Aorta (tissue), 5 donors: ENCODE results near the gene ZBTB22. TPM values are rescaled to one million over a fixed set of nuclear protein-coding genes. Genes with fewer than 3 reads are reported as not detected.
A peak's percentile ranks its signal among the peaks of the same experiment; 100 is the strongest.
"Not testable (repeated sequence)": the region's sequence is repeated elsewhere in the genome, so short reads cannot be mapped to it uniquely, and the experiment has no call there.

Experiments
- ATAC-seq: fragments of 200-7000 bp; cut with Tn5 transposase; one replicate; pipeline ENCODE4 v1.9.1; 2022; ENCODE audit warnings: moderate library complexity; ENCODE audit not compliant: low FRiP score
- DNase-seq, 2 donors: peaks; one replicate each; pipeline ENCODE4 v3.0.0-alpha.2; 2020
- H3K27ac ChIP-seq, 2 donors: one replicate each; pipeline ENCODE4 v1.5.1; 2013; ENCODE audit warnings: low read length in 2 of 2, mild to moderate bottlenecking in 2 of 2, moderate library complexity in 2 of 2, control low read depth in 1 of 2, inconsistent platforms in 1 of 2, low read depth in 1 of 2
- H3K27me3 ChIP-seq, 2 donors: one replicate each; pipeline ENCODE4 v1.6.1; 2013; ENCODE audit warnings: control low read depth in 1 of 2, low read length in 1 of 2, mild to moderate bottlenecking in 1 of 2, moderate library complexity in 1 of 2; ENCODE audit not compliant: insufficient read depth in 2 of 2, control insufficient read depth in 1 of 2
- H3K36me3 ChIP-seq, 2 donors: one replicate each; pipeline ENCODE4 v1.6.1; 2013; ENCODE audit warnings: control low read depth in 1 of 2, low read length in 1 of 2, mild to moderate bottlenecking in 1 of 2; ENCODE audit not compliant: insufficient read depth in 2 of 2, control insufficient read depth in 1 of 2
- H3K4me1 ChIP-seq, 2 donors: one replicate each; pipeline ENCODE4 v1.6.1; 2013; ENCODE audit warnings: low read length in 2 of 2, control low read depth in 1 of 2, mild to moderate bottlenecking in 1 of 2, moderate library complexity in 1 of 2; ENCODE audit not compliant: insufficient read depth in 2 of 2, control insufficient read depth in 1 of 2
- H3K4me3 ChIP-seq, 2 donors: one replicate each; pipeline ENCODE4 v1.5.1; 2013; ENCODE audit warnings: low read length in 2 of 2, control low read depth in 1 of 2, mild to moderate bottlenecking in 1 of 2
- H3K9me3 ChIP-seq: one replicate; pipeline ENCODE4 v1.6.1; 2013; ENCODE audit warnings: mild to moderate bottlenecking, low read length; ENCODE audit not compliant: control insufficient read depth
- WGBS, 2 donors: extraction: QIAGEN DNeasy Blood & Tissue Kit; methylation state at CpG; one replicate each; pipeline ENCODE4 v1.1.7; 2013; 5-methylcytosine and 5-hydroxymethylcytosine counted together
- intact Hi-C, 2 donors: fragments of 100-400 bp; cut with DNase I; formaldehyde crosslinking; loops; one replicate each; pipeline versions ENCODE4 v1.14.2 to v1.15.0; 2022
- polyA plus RNA-seq, 2 donors: library from polyadenylated mRNA; stranded (reverse); fragments of 200-250 nt; gene quantifications; one replicate each; pipeline ENCODE4 v1.2.3, GENCODE V29; 2013
- total RNA-seq, 2 donors: library from RNA; stranded (reverse); fragmentation: NEBNext Ultra II Directional; extraction: Animal tissue kit (Norgen Biotek cat#: 25700); gene quantifications; one replicate each; pipeline ENCODE4 v1.2.1, GENCODE V29; 2021
- donor health status: healthy with polysubstance abuse.
- donor health status: Bipolar disorder and iron deficiency.
- donor health status: DM: no; HTN: no; CAD: no.
- donor health status: DM: no; HTN: no; CAD: no.
- donor health status: DM: yes; HTN: yes; CAD: no.

ZBTB22 gene
- total and polyA plus RNA-seq, 4 donors = 6.4 to 21.3 (median 18.2) TPM

DNA sequence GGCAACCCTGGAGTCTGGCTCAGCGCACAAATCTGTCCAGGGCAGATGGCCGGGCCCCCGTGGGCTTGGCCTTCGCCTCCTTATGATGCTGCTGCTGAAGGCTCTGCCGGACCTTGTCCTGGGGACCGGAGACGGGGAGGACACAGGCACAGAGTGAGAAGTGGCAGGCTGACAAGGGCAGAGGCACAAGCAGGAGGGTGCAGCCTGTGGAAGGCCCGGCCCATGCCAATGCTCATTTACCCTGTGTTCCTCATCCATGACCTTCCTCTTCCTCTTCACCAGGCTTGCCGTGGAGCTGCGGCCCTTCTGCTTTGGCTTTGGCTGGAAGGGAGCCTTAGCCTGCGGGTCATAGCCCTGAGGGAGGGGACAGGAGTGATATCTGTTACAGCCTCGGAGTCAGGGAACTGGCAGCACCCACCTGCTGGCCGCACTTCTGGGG, 38.3 kb downstream of the ZBTB22 start:
- intact Hi-C loops = loop anchor here in 1 of 2 donors (5.0 kb wide), 2 partner anchors 33 to 133 kb away; partner anchors contain the start of genes PHF1 and TAPBP
- Histone ChIP-seq H3K4me1 (no peaks in the 10 kb centered on the region), H3K27me3 (no peaks in the 10 kb centered on the region), H3K36me3 (no peaks in the 10 kb centered on the region), H3K4me3 (no peak overlapping the region), H3K27ac (no peak overlapping the region), H3K9me3 (no peaks in the 10 kb centered on the region)
- no peak for DNase-seq
- ATAC-seq = no peak
- WGBS, 2 donors = 68 to 73% methylated on average over 13 of the region's 13 CpGs

DNA sequence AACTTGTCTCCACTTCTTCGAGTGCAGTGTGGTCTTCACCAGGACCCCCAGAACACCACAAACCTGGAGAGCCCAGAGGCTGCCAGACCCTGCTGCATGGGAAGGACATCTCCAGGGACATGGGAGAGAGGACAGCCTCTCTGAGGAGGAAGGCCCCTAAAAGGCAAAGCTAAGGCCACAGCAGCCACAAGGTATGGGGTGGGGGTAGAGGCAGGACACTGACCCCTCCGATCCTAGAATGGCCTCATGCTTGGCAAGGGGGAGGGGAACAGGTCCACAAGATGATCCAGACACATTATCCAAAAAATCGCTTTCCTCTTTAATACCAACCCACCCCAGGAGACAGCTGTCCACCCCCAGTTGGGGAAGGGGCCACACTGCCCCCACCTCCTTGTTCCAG, 38.7 kb downstream of the ZBTB22 start:
- no peak for ATAC-seq
- no peak overlapping the region for H3K4me3 ChIP-seq
- H3K36me3 ChIP-seq = no peaks in the 10 kb centered on the region
- 85 to 86% methylated on average over 3 of the region's 3 CpGs for WGBS, 2 donors
- H3K9me3 ChIP-seq = no peaks in the 10 kb centered on the region
- no peaks in the 10 kb centered on the region for H3K4me1 ChIP-seq
- H3K27ac ChIP-seq = no peak overlapping the region
- DNase-seq = no peak
- intact Hi-C loops = loop anchor here in 1 of 2 donors (5.0 kb wide), 2 partner anchors 33 to 133 kb away; partner anchors contain the start of genes PHF1 and TAPBP
- H3K27me3 ChIP-seq = no peaks in the 10 kb centered on the region

DNA sequence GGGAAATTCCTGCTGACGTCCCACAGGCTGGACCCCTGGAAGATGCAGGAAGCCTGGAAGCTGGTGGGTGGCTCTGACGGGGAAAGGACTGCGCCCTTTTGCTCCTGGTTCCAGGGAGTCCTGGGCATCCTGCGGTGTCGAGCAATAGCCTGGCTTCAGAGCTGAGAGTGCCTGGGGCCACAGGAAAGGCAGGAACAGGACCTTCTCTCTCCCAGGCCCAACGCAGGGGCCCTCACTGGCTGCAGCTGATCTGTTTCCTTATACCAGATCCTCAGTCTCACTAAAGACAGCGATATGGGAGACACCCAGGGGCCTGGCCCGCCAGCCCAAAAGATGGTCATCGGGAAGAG, 39.2 kb downstream of the ZBTB22 start:
- intact Hi-C loops = loop anchor here in 1 of 2 donors (5.0 kb wide), 2 partner anchors 34 to 134 kb away; partner anchors contain the start of genes PHF1 and TAPBP
- Histone ChIP-seq H3K4me1 (no peaks in the 10 kb centered on the region), H3K9me3 (no peaks in the 10 kb centered on the region), H3K36me3 (no peaks in the 10 kb centered on the region), H3K27me3 (no peaks in the 10 kb centered on the region), H3K27ac (no peak overlapping the region), H3K4me3 (no peak overlapping the region)
- WGBS, 2 donors = 77 to 78% methylated on average over 9 of the region's 9 CpGs
- no peak for ATAC-seq
- no peak for DNase-seq

DNA sequence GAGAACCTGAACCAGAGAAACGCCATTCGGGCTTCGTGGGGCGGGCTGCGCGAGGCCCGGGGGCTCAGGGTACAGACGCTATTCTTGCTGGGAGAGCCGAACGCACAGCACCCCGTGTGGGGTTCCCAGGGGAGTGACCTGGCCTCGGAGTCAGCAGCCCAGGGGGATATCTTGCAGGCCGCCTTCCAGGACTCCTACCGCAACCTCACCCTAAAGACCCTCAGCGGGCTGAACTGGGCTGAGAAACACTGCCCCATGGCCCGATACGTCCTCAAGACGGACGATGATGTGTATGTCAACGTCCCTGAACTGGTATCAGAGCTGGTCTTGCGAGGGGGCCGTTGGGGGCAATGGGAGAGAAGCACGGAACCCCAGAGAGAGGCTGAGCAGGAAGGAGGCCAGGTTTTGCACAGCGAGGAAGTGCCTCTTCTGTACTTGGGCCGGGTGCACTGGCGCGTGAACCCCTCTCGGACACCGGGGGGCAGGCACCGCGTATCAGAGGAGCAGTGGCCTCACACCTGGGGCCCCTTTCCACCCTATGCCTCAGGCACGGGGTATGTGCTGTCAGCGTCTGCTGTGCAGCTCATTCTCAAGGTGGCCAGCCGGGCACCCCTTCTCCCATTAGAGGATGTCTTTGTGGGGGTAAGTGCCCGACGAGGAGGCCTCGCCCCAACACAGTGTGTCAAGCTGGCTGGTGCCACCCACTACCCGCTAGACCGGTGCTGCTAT, 39.7 kb downstream of the ZBTB22 start:
- intact Hi-C loops = loop anchor here in 1 of 2 donors (5.0 kb wide), 2 partner anchors 34 to 134 kb away; partner anchors contain the start of genes PHF1 and TAPBP
- peak overlapping the region; percentile 20 to 28 for H3K27ac ChIP-seq
- no peaks in the 10 kb centered on the region for H3K36me3 ChIP-seq
- no peaks in the 10 kb centered on the region for H3K4me1 ChIP-seq
- H3K9me3 ChIP-seq = no peaks in the 10 kb centered on the region
- no peak for DNase-seq
- ATAC-seq = peak; percentile 2
- H3K4me3 ChIP-seq = peak overlapping the region; percentile 46 to 50
- H3K27me3 ChIP-seq = no peaks in the 10 kb centered on the region
- 45 to 47% methylated on average over 39 of the region's 39 CpGs for WGBS, 2 donors

DNA sequence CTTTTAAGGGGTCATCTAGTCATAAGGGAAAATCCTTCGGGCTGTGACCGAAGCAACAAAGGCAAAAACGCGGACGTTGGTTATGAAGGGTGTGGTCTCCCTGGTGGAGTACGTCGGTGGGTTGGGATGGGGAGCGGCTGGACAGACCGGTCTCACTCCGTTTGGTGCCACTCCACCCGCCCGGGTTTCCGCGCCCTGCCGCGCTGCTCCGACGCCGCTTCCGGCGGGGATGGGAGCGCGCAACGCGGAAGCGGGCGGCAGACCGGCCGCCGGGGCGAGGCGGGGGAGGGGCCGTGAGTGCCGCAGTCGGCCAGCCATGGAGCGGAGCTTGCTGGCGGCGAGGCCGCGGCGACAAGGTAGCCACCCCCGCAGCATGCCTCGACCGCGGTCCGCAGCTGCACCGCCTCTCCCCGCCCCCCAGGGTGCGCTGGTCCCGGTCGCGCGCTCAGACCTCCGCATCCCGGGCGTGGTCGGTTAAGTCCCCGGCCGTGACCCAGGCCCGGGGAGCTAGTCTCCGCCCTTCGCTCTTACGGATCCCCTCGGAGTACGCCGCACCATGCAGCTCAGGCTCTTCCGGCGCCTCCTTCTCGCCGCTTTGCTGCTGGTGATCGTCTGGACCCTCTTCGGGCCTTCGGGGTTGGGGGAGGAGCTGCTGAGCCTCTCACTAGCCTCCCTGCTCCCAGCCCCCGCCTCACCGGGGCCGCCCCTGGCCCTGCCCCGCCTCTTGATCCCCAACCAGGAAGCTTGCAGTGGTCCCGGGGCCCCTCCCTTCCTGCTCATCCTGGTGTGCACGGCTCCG, 40.5 kb downstream of the ZBTB22 start, which contains the start of gene B3GALT4:
Gene B3GALT4 (plus strand): TSS at position 260 of the 799 bp plus-strand sequence. CDS start 297 bp downstream, at position 557.
- H3K9me3 ChIP-seq = no peaks in the 10 kb centered on the region
- no peaks in the 10 kb centered on the region for H3K4me1 ChIP-seq
- peak within 1 kb of the TSS; percentile 34 to 35 for H3K27ac ChIP-seq
- no peaks in the 10 kb centered on the region for H3K36me3 ChIP-seq
- H3K4me3 ChIP-seq = peak within 1 kb of the TSS; percentile 46 to 50
- DNase-seq (peak; percentile 84 to 92), ATAC-seq (peak; percentile 82)
- intact Hi-C loops = loop anchor here in 1 of 2 donors (5.0 kb wide), 2 partner anchors 35 to 135 kb away; partner anchors contain the start of genes PHF1 and TAPBP
- no peaks in the 10 kb centered on the region for H3K27me3 ChIP-seq
- 0 to 1% methylated on average over 72 to 80 of the region's 80 CpGs for WGBS, 2 donors

DNA sequence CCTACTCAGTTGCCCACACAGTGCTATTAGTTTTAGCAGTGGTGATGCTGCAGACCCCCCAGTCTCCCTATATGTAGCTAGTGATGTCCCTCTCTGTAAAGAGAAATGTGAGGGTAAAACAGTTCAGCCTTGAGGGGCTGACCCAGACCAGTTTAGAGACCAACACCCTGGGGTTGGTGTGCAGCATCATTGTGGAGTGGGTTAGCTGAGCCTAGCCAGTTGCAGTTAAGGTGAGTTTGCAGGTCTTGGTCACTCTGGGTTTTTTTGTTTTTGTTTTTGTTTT, 41.0 kb downstream of the ZBTB22 start:
- peak overlapping the region; percentile 34 to 35 for H3K27ac ChIP-seq
- ATAC-seq = no peak
- H3K4me3 ChIP-seq = peak overlapping the region; percentile 2 to 50
- no peak for DNase-seq
- no peaks in the 10 kb centered on the region for H3K27me3 ChIP-seq
- H3K36me3 ChIP-seq = no peaks in the 10 kb centered on the region
- H3K4me1 ChIP-seq = no peaks in the 10 kb centered on the region
- no peaks in the 10 kb centered on the region for H3K9me3 ChIP-seq
- intact Hi-C loops = loop anchor here in 1 of 2 donors (5.0 kb wide), 2 partner anchors 36 to 136 kb away; partner anchors contain the start of genes PHF1 and TAPBP

DNA sequence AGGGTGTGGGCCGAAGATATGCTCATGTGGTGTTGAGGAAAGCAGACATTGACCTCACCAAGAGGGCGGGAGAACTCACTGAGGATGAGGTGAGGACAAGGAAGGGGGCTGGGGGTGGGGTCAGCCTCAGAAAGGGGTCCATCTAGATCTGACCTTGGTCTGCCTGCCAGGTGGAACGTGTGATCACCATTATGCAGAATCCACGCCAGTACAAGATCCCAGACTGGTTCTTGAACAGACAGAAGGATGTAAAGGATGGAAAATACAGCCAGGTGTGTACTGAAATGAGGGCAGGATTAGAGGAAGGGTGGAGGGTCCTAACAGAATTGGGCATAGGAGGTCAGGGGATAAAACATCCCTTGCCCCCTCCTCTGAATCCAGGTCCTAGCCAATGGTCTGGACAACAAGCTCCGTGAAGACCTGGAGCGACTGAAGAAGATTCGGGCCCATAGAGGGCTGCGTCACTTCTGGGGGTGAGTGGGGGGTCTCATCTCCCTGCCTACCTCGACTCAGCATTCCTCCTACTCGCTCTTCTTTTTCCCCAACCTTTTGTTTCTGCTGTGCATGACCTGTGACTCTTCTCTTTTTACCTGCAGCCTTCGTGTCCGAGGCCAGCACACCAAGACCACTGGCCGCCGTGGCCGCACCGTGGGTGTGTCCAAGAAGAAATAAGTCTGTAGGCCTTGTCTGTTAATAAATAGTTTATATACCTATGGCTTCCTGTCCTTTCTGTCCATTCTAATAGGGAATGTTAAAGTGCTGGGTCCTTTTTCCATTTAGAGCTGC, 41.6 kb downstream of the ZBTB22 start:
- intact Hi-C loops = loop anchor here in 1 of 2 donors (5.0 kb wide), 2 partner anchors 36 to 136 kb away; partner anchors contain the start of genes PHF1 and TAPBP
- ATAC-seq, H3K36me3 ChIP-seq, H3K4me1 ChIP-seq, H3K9me3 ChIP-seq, H3K27me3 ChIP-seq: not testable (repeated sequence)
- Histone ChIP-seq H3K27ac (peak overlapping the region in 1 of 2 donors; percentile 34), H3K4me3 (peak overlapping the region in 1 of 2 donors; percentile 50)
- 83% methylated on average over 15 to 16 of the region's 16 CpGs for WGBS, 2 donors
- DNase-seq = peak; percentile 30 to 37
